HepG2 (cell line): ENCODE measurements around the gene MICB. TPM values are rescaled to one million over a fixed set of nuclear protein-coding genes. Genes with fewer than 3 reads are reported as not detected.

Experiments
- ELF3 ChIP-seq: IDR thresholded peaks from 2 replicates; pipeline ENCODE4 v1.6.1; 2016; ENCODE audit warnings: missing genetic modification reagents, missing compliant biosample characterization
- EZH2 ChIP-seq: conservative IDR thresholded peaks from 2 replicates; pipeline ENCODE4 v1.6.1; 2012; ENCODE audit warnings: mild to moderate bottlenecking, low read depth, low read length, moderate library complexity
- FOXK2 ChIP-seq: fragments of 450-650 bp; IDR thresholded peaks from 2 replicates; pipeline ENCODE4 v1.6.1; 2016
- IRF9 ChIP-seq: sonication (generic); formaldehyde crosslinking; IDR thresholded peaks from 2 replicates; pipeline ENCODE4 v1.8.0; 2022; ENCODE audit warnings: missing genetic modification reagents, mild to moderate bottlenecking, borderline replicate concordance
- ISX ChIP-seq: sonication (generic); formaldehyde crosslinking; conservative IDR thresholded peaks from 2 replicates; pipeline ENCODE4 v1.5.0; 2020; ENCODE audit warnings: missing genetic modification reagents
- MTF2 ChIP-seq: sonication (generic); formaldehyde crosslinking; IDR thresholded peaks from 2 replicates; pipeline ENCODE4 v1.5.0; 2020; ENCODE audit warnings: missing genetic modification reagents, borderline replicate concordance
- NKX3-1 ChIP-seq: sonication (generic); formaldehyde crosslinking; IDR thresholded peaks from 2 replicates; pipeline ENCODE4 v1.5.0; 2020; ENCODE audit warnings: missing genetic modification reagents
- POLR2AphosphoS5 ChIP-seq: IDR thresholded peaks from 2 replicates; pipeline ENCODE4 v1.6.1; 2012; ENCODE audit warnings: low read depth, low read length
- POLR2G ChIP-seq: fragments of 200-400 bp; formaldehyde crosslinking; IDR thresholded peaks from 2 replicates; pipeline ENCODE4 v1.6.1; 2018; ENCODE audit warnings: mild to moderate bottlenecking, low read depth, low read length, moderate library complexity
- REL ChIP-seq: sonication (generic); formaldehyde crosslinking; conservative IDR thresholded peaks from 2 replicates; pipeline ENCODE4 v1.8.0; 2022; ENCODE audit warnings: mild to moderate bottlenecking, missing genetic modification reagents, moderate library complexity
- SCMH1 ChIP-seq: sonication (generic); formaldehyde crosslinking; IDR thresholded peaks from 2 replicates; pipeline ENCODE4 v1.9.0; 2021; ENCODE audit warnings: missing genetic modification reagents, mild to moderate bottlenecking, borderline replicate concordance
- SNRNP70 ChIP-seq: fragments of 200-400 bp; formaldehyde crosslinking; IDR thresholded peaks from 2 replicates; pipeline ENCODE4 v1.6.1; 2017; ENCODE audit warnings: mild to moderate bottlenecking, low read depth, low read length, moderate library complexity
- TCF7 ChIP-seq: sonication (generic); IDR thresholded peaks from 2 replicates; pipeline ENCODE4 v1.6.1; 2016; ENCODE audit warnings: antibody characterized with exemption, low read depth
- ZBTB2 ChIP-seq: sonication (generic); formaldehyde crosslinking; IDR thresholded peaks from 2 replicates; pipeline ENCODE4 v1.8.0; 2022; ENCODE audit warnings: low read depth, missing genetic modification reagents
- ZBTB34 ChIP-seq: sonication (generic); formaldehyde crosslinking; IDR thresholded peaks from 2 replicates; pipeline ENCODE4 v1.8.0; 2022; ENCODE audit warnings: mild to moderate bottlenecking, missing genetic modification reagents
- ZBTB49 ChIP-seq: sonication (generic); formaldehyde crosslinking; IDR thresholded peaks from 2 replicates; pipeline ENCODE4 v1.4.0; 2020; ENCODE audit warnings: missing genetic modification reagents, borderline replicate concordance
- ZKSCAN5 ChIP-seq: sonication (generic); formaldehyde crosslinking; IDR thresholded peaks from 2 replicates; pipeline ENCODE4 v1.5.1; 2020; ENCODE audit warnings: mild to moderate bottlenecking, missing genetic modification reagents
- ZNF331 ChIP-seq: sonication (generic); formaldehyde crosslinking; IDR thresholded peaks from 2 replicates; pipeline ENCODE4 v1.4.0; 2020; ENCODE audit warnings: missing genetic modification reagents
- ZNF512B ChIP-seq: sonication (generic); formaldehyde crosslinking; IDR thresholded peaks from 2 replicates; pipeline ENCODE4 v1.5.1; 2020; ENCODE audit warnings: missing genetic modification reagents, mild to moderate bottlenecking, borderline replicate concordance
- ZNF558 ChIP-seq: sonication (generic); formaldehyde crosslinking; IDR thresholded peaks from 2 replicates; pipeline ENCODE4 v1.9.0; 2022; ENCODE audit warnings: mild to moderate bottlenecking, missing genetic modification reagents, borderline replicate concordance
- ZSCAN25 ChIP-seq: sonication (generic); formaldehyde crosslinking; IDR thresholded peaks from 2 replicates; pipeline ENCODE4 v1.8.0; 2022; ENCODE audit warnings: mild to moderate bottlenecking, missing genetic modification reagents
- polyA plus RNA-seq, 8 experiments: library from polyadenylated mRNA; depleted of rRNA in 3 of 8; stranded (reverse) in 7 of 8; unstranded in 1 of 8; fragments of >200 nt; fragmentation: Illumina TruSeq in 4 of 8; extraction: Trizol in 4 of 8; gene quantifications; 2 replicates each; pipeline versions ENCODE4 v1.2.1 to v1.2.3, GENCODE V29; 2011 to 2016; ENCODE audit warnings: low read depth in 4 of 8, missing spikeins in 1 of 8, mixed read lengths in 1 of 8; ENCODE audit not compliant: insufficient read depth in 1 of 8
- total RNA-seq, 5 experiments: library from RNA; depleted of rRNA; stranded (reverse); fragments of >200 nt; fragmentation: Illumina TruSeq; extraction: Trizol; gene quantifications; 2 replicates each; pipeline ENCODE4 v1.2.3, GENCODE V29; 2016; ENCODE audit warnings: low read depth in 1 of 5

The MICB gene
- total and polyA plus RNA-seq, 2 of the 13 experiments (the other 11 are each of a cell fraction or from before 2014, with no cell fraction given) = 12.5 to 12.8 TPM

- no peak for TF ChIP-seq IRF9
- no peak for TF ChIP-seq SNRNP70
- TF ChIP-seq POLR2AphosphoS5 = no peak
- no peak for TF ChIP-seq ZBTB2 (CRISPR knock-in tag)
- TF ChIP-seq ZBTB34 (CRISPR knock-in tag) = no peak
- TF ChIP-seq ZBTB49 (CRISPR knock-in tag) = no peak
- TF ChIP-seq ZNF558 (CRISPR knock-in tag) = no peak
- no peak for TF ChIP-seq TCF7
- no peak for TF ChIP-seq FOXK2
- TF ChIP-seq ZSCAN25 (CRISPR knock-in tag) = no peak
- no peak; the same call in 1 of the 2 replicates for TF ChIP-seq MTF2 (CRISPR knock-in tag)
- TF ChIP-seq ZNF331 = peak; percentile 51; the same call in 1 of the 2 replicates
- TF ChIP-seq NKX3-1 (CRISPR knock-in tag) = no peak; the same call in 1 of the 2 replicates
- TF ChIP-seq REL (CRISPR knock-in tag) = no peak
- TF ChIP-seq ZKSCAN5 (CRISPR knock-in tag) = no peak
- TF ChIP-seq POLR2G = no peak
- TF ChIP-seq ISX (CRISPR knock-in tag) = no peak
- TF ChIP-seq EZH2 = no peak
- peak; percentile 42; the same call in 1 of the 2 replicates for TF ChIP-seq ELF3 (CRISPR knock-in tag)
- no peak for TF ChIP-seq SCMH1 (CRISPR knock-in tag)
- no peak for TF ChIP-seq ZNF512B (CRISPR knock-in tag)
These were observed 3.9 kb upstream of the MICB start (continued) for GRCh38 chr6:31493875-31494694.
